Activated CD8-positive, alpha-beta memory T cell treated with anti-CD3 and anti-CD28 coated beads for 36 hours (primary cell): Measurements from ENCODE around the gene PEG3. TPM values are rescaled to one million over a fixed set of nuclear protein-coding genes. Genes with fewer than 3 reads are reported as not detected.

Experiments
- CTCF ChIA-PET: fragments of 350-600 bp; sonication (Branson Sonifier 250); formaldehyde crosslinking; loops from one replicate; lab custom pipeline; 2021; ENCODE audit warnings: antibody characterized with exemption; lab: Charles Lee
- POLR2A ChIA-PET: fragments of 350-600 bp; sonication (Branson Sonifier 250); formaldehyde crosslinking; loops from one replicate; lab custom pipeline; 2021; ENCODE audit warnings: antibody characterized with exemption; lab: Charles Lee
- total RNA-seq, 2 experiments: library from RNA; stranded (reverse); gene quantifications; one replicate each; pipeline ENCODE4 v1.2.3, GENCODE V29; 2021

The PEG3 gene
- total RNA-seq, 2 experiments from 2014 or later = not detected

DNA sequence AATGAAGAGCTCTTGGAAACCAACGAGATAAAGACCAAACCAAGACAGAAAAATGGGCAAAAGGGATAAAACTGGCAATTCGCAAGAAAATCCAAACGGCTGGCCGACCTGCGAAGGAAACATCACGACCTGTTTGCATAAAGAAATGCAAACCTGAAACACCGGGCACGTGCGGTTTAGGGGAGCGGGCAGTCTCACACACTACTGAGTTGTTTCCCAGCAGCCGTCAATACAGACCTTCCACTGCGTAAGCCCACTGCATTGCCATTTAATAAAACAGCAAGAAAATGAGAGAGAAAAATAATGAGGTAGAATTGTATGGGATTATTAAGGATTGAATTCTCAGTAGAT lies 642 bp upstream of the PEG3 start:
- ChIA-PET CTCF (no interaction called here), POLR2A (no interaction called here)

DNA sequence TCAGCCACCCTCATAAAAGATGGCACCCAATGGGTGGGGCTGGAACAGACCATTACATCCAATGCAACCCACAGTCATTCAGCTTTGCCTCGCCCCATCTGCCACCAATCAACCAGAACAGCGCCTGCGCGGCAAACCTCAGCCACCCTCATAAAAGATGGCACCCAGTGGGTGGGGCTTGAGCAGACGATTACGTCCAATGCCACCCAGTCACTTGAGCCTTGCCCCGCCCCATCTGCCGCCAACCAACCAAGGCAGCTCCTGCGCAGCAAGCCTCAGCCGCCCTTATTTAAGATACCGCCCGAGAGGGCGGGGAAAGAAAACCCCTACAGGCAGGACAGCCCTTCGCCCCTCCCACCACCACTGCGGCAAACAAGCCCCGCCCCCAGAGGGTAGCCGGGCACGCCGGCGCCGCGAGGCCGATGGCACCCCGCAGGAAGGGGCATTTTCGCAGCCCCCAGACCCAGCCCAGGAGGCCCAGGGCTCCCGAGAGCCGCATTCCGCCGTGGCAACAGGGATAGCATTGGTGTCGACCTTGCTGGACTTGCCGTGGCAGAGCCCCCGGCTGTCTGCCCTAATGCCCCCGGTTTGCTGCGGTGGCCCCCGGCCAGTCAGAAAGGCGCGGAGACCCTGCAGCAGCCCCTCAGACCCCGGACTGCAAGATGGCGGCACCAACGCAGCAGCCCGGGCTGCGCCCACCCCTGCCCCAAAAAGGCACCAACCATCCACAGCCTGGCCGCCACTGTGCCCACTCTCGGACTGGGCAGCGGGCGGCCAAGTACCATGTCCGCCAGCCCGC lies 675 bp downstream of the PEG3 start:
- CTCF ChIA-PET = no interaction called here

DNA sequence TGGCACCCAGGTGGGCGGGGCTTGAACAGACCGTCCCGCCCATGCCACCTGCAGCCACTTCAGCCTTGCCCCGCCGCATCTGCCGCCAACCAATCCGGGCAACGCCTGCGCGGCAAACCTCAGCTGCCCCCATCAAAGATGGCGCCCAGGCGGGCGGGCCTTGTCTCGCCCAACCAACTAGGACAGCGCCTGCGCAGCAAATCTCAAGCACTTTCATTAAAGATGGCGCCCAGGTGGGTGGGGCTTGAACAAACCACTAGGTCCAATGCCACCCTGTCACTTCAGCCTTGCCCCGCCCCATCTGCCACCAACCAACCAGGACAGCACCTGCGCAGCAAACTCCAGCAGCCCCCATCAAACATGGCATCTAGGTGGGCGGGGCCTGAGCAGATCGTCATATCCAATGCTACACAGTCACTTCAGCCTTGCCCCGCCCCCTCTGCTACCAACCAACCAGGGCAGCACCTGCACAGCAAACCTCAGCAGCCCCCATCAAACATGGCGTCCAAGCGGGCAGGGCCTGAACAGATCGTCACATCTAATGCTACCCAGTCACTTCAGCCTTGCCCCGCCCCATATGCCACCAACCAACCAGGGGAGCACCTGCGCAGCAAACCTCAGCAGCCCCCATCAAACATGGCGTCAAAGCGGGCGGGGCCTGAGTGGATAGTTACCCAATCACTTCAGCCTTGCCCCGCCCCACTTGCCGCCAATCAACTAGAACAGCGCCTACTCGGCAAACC lies 1.4 kb downstream of the PEG3 start:
- POLR2A ChIA-PET = no interaction called here
- CTCF ChIA-PET = no interaction called here

More for the DNA sequence above, 675 bp downstream of the PEG3 start:
- POLR2A ChIA-PET = no interaction called here

DNA sequence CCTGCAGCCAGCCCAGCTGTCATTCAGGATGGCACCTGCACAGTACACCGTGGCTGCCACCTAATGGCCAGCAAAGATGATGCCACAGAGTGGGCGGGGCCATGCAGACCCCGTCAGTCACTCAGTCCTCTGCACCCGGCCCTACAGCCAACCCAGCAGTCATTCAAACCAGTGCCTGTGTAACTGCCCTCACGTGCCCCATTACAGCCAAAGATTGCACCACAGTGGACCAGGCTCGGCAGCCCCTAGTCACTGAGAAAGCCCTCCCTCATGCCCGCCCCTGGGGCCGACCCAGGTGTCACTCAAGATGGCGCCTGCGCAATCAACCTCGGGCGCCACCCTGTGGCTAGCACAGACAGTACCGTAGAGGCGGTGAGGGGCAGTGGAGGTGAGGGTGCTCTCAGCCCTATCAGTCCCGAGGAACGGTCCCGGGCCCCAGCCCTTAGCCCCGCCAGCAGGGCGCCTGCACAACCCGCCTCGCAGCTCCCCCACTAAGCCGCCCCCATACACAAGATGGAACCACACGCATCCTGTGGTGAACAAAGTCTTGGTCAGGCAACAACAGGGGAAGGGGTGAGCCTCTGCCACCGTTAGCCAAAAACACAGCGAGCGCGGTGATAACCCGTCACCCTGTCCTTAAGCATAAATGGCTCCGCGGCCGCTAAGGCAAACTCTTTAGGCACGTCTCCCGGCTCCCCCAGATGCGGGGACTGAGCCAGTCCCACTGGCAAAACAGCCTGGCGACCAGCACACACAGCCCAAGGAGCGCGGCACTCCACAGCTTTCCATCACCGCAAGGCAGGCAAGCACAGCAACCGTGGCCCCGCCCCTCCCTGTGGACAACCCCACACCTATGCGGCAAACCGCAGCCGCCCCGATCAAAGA lies 2.3 kb downstream of the PEG3 start:
- POLR2A ChIA-PET = no interaction called here
- CTCF ChIA-PET = no interaction called here

DNA sequence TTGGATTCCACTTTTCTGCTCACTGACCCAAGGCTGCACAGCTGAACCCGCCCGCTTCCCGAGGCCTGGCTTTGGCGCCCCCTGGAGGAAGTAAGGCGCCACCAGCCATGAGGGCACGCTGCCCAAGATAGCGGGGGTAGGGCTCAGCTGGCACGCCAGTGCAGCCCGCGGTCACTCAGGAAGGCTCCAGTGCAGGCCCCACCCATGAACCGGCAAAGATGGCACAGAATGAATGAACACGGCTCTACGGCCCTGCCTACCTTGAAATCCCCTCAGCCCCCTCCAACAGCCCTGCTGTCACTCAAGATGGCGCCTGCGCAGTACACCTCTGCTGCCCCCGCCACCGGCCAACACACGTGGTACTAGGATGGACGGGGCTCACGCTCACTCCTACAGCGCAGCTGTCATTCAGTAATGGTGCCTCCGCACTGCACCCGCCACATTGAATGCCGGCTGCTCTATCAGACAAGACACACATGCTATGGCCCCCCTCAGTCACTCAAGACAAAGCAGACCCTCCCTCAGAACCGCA lies 3.0 kb downstream of the PEG3 start:
- CTCF ChIA-PET = no interaction called here

DNA sequence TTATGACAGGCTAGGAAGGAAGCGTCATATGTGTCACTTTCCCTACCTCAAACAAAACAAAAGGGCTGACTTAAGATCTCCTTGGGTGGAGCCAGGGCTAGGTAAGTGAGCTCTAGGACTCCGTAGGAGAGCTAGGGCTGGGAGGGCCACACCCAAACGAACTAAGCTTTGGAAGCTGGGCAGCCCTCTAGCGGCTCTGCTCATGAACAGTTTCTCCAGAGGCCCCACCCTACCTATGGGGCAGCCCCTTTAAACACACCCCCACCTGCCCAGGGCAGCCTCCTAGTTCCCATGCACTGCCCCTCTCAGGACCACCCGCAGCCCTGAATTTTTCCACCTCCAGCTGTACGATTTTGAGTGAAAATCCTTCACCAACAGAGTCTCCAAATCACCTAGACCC lies 3.5 kb downstream of the PEG3 start:
- ChIA-PET POLR2A (no interaction called here), CTCF (no interaction called here)

More for the DNA sequence above, 3.0 kb downstream of the PEG3 start:
- POLR2A ChIA-PET = no interaction called here

DNA sequence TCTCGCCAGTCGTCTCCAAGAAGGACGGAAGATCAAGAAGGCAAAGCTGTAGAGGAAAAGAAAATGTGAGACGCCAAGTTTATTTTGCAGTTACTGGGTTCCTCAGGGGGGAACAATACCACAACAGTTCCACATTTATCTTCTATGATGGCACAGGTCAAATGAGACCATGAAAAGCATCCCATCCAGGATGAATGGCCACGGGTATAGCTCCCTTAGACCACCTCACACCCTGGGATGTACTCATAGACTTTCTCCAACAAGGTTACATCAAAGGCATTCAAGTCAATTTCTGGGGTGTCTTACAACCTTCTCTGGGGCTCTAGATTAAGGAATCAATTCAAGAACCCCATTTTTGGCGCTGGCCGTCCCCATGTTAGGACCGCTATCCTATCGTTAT lies 4.5 kb downstream of the PEG3 start:
- ChIA-PET CTCF (no interaction called here), POLR2A (no interaction called here)

DNA sequence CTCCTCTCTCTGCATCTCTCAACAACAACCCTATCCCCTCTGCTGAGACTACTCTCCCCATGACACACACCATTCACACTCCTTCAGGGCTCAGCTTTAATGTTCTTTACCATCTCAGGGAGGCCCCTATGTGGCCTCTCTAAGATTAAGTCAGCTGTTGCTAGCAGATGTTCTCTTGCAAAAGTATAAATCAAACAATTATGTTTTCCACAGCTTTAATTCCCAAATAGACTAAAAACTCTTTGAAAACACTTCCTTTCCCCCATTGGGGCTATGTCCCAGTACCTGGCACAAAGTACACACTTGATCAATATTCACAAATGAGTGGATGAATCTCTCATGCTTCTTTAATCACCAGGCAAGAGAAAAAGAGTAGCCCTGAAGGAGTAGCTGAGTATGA lies 5.1 kb downstream of the PEG3 start:
- POLR2A ChIA-PET = no interaction called here
- CTCF ChIA-PET = no interaction called here

DNA sequence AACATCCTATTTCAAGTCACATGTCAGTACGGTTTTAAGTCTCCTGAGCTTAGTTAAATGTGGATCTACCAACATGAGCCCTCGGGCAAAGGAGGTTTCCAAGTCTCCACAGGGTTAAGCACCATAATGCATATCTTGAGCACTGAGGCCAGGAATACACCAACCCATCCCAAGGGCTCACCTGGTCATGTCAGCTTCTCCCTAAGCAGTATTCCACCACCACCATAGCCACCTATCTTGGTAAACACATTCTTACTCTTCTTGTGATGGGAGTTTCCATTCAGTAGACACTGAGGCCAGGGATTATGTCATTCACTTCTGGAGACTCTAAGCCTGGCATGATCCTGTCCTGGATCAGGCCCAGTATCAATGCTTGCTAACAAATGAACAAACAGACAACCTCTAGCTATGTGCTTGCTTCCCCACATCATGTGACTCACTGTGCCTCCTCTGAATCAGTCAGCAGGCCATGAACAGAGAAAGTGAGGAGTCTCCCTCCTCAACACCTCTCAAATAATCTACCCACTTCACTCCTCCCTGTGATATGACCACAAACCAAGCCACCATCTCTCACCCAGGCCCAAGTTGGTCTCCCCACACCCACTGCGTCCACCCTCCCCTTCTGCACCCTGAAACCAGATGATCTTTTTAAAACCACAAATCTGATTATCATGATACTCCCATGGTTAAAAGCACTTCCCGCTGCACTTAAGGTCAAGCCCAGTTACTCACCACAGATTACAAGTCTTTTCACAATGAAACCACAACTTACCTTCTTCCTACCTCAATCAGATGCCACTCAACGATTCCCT lies 5.8 kb downstream of the PEG3 start:
- POLR2A ChIA-PET = no interaction called here
- CTCF ChIA-PET = no interaction called here

DNA sequence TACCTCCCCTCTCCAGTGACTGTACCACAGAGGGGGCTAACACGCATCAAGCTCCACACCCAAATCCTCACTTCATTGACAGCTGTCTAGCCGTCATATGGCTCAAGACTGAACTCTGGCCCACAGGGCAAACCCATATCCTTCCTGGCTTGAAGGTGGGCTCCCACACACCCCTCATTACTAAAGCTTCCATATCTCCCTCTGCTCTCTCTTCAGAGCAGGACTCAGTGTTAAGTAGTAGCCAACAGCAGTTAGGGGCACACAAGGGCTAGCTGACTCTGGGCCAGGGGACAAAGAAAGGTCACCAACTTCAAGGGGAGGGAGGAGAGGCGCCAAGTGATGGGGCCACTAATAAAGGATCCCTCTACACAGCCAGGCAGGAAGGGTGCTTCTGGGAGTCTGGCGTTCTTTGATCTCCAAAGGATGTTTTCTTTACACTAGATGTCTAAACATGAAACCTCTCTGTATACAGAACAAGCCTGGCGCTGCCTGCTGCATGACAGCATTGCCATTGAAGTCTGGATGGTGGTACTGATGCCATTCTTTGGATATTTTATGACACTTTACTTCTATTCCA lies 8.1 kb downstream of the PEG3 start:
- CTCF ChIA-PET = no interaction called here
- POLR2A ChIA-PET = no interaction called here

DNA sequence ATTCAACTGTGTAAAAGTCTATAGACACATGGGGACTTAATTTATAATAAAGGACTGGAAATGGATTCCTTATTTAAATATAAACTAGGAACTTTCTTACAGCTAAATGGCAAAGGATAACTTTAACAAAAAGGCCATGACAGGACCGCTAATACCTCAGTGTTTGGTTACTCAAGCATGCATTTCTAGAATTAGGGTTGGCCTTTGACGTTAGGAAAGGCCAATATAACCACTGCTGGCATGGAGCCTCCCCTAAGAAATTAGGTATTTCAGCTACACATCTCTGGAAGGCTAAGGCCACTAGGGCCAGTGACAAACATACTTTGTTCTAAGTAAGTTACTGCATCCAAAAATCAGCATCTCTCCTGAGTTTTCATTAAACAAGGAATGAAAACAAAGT lies 9.3 kb downstream of the PEG3 start:
- ChIA-PET CTCF (no interaction called here), POLR2A (no interaction called here)

DNA sequence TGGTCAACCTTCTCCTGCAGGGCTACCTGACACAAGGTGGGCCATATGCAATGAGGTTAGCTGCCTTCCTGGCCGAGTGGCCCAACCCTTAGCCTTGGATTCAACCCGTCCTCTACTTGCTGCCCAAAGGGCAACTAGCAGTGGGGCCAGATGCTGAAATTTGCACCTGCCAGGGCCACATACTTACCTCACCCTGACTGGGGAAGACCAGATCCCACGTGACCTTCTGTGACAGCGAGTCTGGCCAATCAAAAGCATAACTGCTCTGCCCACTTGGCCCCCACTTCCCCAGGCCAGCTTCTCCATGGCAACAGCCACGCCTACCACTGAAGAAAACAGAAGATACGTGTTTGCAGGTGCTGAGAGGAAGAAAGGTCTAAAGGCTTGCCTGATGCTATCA lies 10.9 kb downstream of the PEG3 start:
- ChIA-PET POLR2A (no interaction called here), CTCF (no interaction called here)

DNA sequence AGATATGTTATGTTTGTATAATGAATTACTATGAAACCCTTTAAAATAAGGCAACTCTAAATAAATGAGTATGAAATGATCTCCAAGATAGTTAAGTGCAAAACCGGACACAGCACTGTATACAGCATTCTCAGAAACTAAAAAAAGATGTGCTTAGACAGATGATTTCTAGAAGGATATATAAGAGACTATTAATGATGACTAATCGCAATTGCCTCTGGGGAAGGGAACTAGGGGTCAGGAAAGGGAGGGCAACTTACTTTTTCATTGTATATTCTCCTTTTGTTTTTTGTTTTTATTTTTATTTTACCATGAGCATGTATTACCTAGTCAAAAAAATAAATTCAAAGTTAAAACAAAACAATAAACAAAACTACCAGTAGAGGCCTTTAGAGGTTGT lies 12.8 kb downstream of the PEG3 start:
- POLR2A ChIA-PET = no interaction called here
- CTCF ChIA-PET = no interaction called here

DNA sequence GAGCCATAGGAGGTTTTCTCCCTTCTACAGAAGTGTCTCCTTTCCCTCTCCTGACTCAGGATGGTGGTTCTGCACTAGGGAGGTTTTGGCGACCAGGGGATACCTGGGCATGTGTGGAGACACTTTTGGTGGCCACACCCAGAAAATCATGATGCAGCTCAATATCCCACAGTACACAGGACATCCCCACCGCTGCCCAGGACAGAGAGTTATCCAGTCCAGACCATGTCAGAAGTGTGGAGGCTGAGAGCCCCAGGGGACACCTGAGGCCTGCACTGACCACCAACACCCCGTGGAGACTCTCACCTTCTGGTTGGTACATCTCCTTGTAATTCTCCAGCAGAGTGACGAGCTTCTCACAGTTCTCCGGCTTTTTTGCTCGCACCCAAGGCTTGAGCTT lies 16.6 kb downstream of the PEG3 start:
- ChIA-PET CTCF (no interaction called here), POLR2A (no interaction called here)

DNA sequence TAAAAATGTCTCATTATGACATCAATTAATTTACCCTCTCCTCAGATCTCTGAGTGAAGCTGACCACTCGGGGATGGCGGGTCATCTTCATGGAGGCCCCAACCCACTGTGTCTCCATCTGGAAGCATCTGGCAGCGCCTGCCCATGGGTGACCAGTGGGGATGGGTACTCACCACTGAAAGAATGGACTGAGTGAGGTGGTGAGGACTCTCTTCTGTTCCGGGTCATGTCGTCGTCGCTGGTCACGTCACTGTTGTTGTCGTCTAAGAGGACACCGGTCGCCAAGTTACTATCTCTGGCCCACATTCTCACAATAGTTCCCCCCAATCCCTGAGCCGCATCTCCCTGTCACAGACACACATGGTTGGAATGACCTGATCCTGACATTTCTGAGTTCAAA lies 17.1 kb downstream of the PEG3 start:
- ChIA-PET CTCF (no interaction called here), POLR2A (no interaction called here)

DNA sequence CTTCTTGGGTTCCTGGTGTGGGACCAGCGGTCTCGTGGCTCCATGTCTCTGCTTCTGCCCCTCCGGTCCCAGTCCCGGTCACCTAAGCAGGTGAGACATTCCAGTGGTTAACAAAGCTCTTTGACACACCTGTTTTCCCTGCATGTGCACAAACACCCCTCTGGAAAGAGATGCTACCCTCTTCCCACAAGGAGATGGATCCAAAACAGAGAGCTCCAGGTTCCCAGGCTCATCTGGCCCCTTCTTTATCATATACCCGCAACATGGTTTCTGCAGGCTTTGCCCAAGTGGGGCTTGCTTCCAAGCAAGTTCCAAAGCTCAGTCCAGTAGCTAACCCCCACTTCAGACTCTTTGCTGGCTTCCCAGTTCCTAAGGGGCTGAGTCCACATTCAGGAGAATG lies 17.8 kb downstream of the PEG3 start:
- POLR2A ChIA-PET = no interaction called here
- CTCF ChIA-PET = no interaction called here

DNA sequence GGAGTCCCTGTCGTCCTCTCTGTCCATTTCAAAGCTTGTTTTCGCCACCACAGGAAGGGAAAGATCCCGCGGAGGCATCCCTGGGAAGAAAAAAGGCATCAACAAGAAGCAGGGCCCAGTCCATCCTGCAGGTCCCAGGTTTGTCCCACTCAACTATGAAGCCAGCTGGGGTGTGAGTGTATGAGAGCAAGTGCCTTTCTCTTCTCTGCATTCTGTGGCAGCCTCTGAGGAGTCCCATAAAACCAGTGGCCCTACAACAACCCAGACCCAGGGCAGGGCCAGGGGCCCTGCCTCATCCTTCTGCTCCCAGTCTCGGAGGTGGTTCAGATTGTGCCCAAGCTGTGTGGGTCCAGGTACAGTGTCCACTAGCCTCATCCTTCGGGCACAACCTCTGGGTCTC lies 18.9 kb downstream of the PEG3 start:
- CTCF ChIA-PET = no interaction called here
- POLR2A ChIA-PET = no interaction called here

DNA sequence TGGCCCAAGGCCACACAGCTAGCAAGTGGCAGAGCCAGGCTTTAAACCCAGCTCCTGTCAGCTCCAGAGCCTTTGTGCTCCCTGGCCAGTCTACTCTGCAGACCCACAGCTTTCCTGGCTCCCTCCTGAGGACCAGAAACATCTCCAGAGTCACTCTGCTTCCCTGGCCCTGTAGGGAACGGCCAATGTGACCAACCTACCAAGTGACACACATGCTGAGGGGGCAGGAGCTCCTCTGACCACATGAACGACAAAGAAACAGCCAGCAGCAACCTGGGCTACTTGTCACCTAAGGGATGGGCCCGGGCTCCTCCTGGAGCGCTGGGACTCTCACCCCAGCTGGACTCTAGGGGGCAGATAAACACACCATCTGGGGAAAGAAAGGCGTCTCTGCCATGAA lies 19.3 kb downstream of the PEG3 start:
- CTCF ChIA-PET = no interaction called here
- POLR2A ChIA-PET = no interaction called here

DNA sequence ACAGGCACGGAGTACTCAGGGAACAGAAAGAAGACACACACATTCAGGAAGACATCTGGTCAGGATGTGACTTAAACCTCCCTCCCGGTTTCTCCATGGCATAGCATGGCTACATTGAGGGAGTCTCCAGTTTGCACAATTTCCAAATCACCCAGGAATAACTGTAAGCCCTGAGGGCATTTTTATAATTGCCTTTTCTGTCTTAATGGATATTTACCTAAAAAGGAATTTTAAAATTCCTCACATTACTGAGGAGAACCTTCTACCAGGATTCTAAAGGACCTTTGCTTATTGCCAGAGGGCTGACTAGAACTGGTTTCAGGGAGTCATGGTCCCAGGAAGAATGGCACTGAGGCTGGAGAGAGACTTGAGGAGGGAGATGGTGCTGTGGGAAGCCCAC lies 21.4 kb downstream of the PEG3 start:
- POLR2A ChIA-PET = no interaction called here
- CTCF ChIA-PET = no interaction called here
